Lower leg skin (tissue), 3 donors: ENCODE measurements around the gene SDCBP2.

ENCODE experiments used
- POLR2A ChIP-seq, 2 donors: fragments of 450-650 bp; IDR thresholded peaks; one replicate each; pipeline ENCODE4 v1.6.1; 2016 to 2017; ENCODE audit warnings: antibody characterized with exemption in 2 of 2, mild to moderate bottlenecking in 1 of 2, moderate library complexity in 1 of 2
- TF ChIP-seq, protein P1 (sequence below), 3 donors: fragments of 450-650 bp; IDR thresholded peaks; one replicate each; pipeline ENCODE4 v1.5.1; 2016; ENCODE audit warnings: antibody characterized with exemption in 3 of 3, mild to moderate bottlenecking in 3 of 3, moderate library complexity in 2 of 3

DNA sequence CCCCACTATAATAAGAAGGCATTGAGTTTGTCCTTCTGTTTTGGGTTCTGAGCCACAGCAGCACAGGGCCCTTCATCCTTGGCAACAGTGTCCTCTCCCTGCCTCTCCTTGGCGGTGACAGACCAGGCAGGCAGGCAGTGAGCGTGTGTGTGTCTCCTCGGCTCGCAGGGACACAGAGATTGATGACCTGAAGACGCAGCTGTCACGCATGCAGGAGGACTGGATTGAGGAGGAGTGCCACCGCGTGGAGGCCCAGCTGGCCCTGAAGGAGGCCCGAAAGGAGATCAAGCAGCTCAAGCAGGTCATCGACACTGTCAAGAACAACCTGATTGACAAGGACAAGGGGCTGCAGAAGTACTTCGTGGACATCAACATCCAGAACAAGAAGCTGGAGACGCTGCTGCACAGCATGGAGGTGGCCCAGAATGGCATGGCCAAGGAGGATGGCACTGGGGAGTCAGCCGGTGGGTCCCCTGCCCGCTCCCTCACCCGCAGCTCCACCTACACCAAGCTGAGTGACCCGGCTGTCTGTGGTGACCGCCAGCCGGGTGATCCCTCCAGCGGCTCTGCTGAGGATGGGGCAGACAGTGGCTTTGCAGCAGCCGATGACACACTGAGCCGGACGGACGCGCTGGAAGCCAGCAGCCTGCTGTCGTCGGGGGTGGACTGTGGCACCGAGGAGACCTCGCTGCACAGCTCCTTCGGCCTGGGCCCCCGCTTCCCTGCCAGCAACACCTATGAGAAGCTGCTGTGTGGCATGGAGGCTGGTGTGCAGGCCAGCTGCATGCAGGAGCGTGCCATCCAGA is 24.0 kb downstream of the SDCBP2 start:
- TF ChIP-seq, protein P1, sequence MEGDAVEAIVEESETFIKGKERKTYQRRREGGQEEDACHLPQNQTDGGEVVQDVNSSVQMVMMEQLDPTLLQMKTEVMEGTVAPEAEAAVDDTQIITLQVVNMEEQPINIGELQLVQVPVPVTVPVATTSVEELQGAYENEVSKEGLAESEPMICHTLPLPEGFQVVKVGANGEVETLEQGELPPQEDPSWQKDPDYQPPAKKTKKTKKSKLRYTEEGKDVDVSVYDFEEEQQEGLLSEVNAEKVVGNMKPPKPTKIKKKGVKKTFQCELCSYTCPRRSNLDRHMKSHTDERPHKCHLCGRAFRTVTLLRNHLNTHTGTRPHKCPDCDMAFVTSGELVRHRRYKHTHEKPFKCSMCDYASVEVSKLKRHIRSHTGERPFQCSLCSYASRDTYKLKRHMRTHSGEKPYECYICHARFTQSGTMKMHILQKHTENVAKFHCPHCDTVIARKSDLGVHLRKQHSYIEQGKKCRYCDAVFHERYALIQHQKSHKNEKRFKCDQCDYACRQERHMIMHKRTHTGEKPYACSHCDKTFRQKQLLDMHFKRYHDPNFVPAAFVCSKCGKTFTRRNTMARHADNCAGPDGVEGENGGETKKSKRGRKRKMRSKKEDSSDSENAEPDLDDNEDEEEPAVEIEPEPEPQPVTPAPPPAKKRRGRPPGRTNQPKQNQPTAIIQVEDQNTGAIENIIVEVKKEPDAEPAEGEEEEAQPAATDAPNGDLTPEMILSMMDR (IDR thresholded peaks at IDR 0.05), result no peak
- TF ChIP-seq POLR2A (IDR thresholded peaks at IDR 0.05), result no peak
